Esophagus (tissue), 2 donors: ENCODE data around the gene ZNF71. TPM values are rescaled to one million over a fixed set of nuclear protein-coding genes. Genes with fewer than 3 reads are reported as not detected.

Experiments
- H3K27ac ChIP-seq, 2 donors: one replicate each; pipeline ENCODE4 v1.5.1; 2013; ENCODE audit warnings: low read depth in 2 of 2, mild to moderate bottlenecking in 2 of 2, inconsistent platforms in 1 of 2, low read length in 1 of 2, moderate library complexity in 1 of 2
- H3K27me3 ChIP-seq, 2 donors: one replicate each; pipeline ENCODE4 v1.6.1; 2013; ENCODE audit warnings: low read length in 2 of 2, control low read depth in 1 of 2, mild to moderate bottlenecking in 1 of 2; ENCODE audit not compliant: insufficient read depth in 2 of 2, control insufficient read depth in 1 of 2
- H3K36me3 ChIP-seq, 2 donors: one replicate each; pipeline ENCODE4 v1.6.1; 2013; ENCODE audit warnings: low read length in 1 of 2; ENCODE audit not compliant: control insufficient read depth in 2 of 2, insufficient read depth in 2 of 2
- H3K4me1 ChIP-seq, 2 donors: one replicate each; pipeline ENCODE4 v1.6.1; 2013; ENCODE audit warnings: low read length in 1 of 2; ENCODE audit not compliant: control insufficient read depth in 2 of 2, insufficient read depth in 2 of 2
- H3K4me3 ChIP-seq, 2 donors: one replicate each; pipeline ENCODE4 v1.5.1; 2013; ENCODE audit warnings: low read length in 2 of 2, mild to moderate bottlenecking in 2 of 2, low read depth in 1 of 2, moderate library complexity in 1 of 2
- H3K9me3 ChIP-seq, 2 donors: one replicate each; pipeline ENCODE4 v1.6.1; 2013; ENCODE audit warnings: mild to moderate bottlenecking in 2 of 2, low read depth in 1 of 2, low read length in 1 of 2, moderate library complexity in 1 of 2; ENCODE audit not compliant: control insufficient read depth in 2 of 2, insufficient read depth in 1 of 2
- WGBS, 2 donors: extraction: QIAGEN DNeasy Blood & Tissue Kit; methylation state at CpG; one replicate each; pipeline ENCODE4 v1.1.7; 2013; 5-methylcytosine and 5-hydroxymethylcytosine counted together
- polyA plus RNA-seq, 2 donors: library from polyadenylated mRNA; stranded (reverse); fragments of 200-250 nt; gene quantifications; one replicate each; pipeline ENCODE4 v1.2.3, GENCODE V29; 2013
- donor health status: healthy with polysubstance abuse.
- donor health status: Bipolar disorder and iron deficiency.

The ZNF71 gene
- polyA plus RNA-seq, 2 donors = 1.3 to 1.9 TPM

DNA sequence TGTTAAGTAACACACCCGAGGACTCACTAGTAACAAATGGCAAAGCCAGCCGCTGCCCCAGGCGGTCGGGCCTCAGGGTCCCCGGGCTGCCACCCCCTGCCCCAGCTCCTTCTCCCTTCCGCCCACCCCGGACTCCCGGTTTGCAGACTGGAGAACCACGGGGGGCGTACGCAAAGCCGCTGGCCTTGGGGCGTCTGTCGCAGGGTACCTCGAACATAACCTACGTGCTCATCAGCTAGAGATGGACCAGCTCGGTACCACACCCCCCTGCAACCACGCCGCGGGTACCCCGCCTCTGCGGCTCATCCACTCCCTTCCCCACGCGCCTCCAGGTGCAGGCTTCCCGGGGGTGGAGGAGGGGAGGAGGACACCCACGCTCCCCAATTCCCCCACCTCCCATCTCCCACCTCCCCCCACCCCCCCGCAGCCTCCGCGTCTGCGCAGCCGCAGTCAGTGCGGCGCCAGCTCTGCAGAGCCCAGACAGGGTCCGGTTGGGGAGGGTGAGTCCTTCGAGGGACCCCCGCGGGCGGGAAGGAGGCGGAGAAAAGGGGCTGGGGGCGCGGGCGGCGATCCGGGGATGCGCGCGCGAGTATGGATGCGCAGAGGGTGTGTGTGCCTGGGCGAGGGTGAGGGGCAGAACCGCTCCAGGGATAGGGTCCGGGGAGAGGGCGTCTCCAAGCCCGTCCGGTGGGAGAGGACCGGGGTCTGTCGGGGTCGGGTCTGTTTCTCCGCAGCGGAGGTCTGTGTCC lies 47.8 kb downstream of the ZNF71 start, which contains the start of gene SMIM17:
Gene SMIM17, plus strand, starts transcription at position 449 of the 749 bp plus-strand sequence. CDS start 2,509 bp downstream, outside the sequence.
- H3K9me3 ChIP-seq = peaks cover 8 to 15% of the 10 kb centered on the region in 2 donors
- H3K4me1 ChIP-seq = no peaks in the 10 kb centered on the region
- H3K27me3 ChIP-seq = no peaks in the 10 kb centered on the region
- no peak within 1 kb of the TSS for H3K4me3 ChIP-seq
- 12 to 20% methylated on average over 51 to 60 of the region's 60 CpGs for WGBS, 2 donors
- H3K27ac ChIP-seq = no peak within 1 kb of the TSS
- no peaks in the 10 kb centered on the region for H3K36me3 ChIP-seq

DNA sequence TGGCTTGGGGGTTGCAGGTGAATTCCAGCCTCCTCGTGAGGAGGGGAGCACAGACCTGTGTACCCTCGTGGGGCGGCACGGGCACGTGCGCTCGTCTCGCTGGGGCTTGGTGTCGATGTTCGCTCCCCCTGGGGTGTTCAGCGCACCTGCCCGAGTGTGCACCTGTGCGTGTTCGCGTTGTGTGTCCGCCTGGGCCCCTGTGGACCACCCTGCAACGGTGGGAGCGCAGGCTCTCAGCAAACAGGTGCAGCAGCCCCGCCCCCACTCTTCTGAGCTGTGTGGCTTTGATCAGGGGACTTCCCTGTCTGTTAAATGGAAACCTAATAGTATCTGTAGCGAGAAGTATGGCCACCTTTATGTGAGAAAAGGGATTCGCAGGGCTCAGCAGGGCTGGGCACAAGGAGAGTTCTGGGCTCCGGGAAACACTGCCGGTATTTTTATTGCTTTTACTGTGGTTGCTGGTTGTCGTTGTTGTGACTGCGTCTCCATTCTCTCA lies 48.4 kb downstream of the ZNF71 start:
- Histone ChIP-seq H3K4me3 (no peak overlapping the region), H3K9me3 (peaks cover 2 to 15% of the 10 kb centered on the region in 2 donors), H3K36me3 (no peaks in the 10 kb centered on the region), H3K27ac (no peak overlapping the region), H3K27me3 (no peaks in the 10 kb centered on the region), H3K4me1 (no peaks in the 10 kb centered on the region)
- WGBS, 2 donors = 17 to 23% methylated on average over 25 of the region's 25 CpGs

DNA sequence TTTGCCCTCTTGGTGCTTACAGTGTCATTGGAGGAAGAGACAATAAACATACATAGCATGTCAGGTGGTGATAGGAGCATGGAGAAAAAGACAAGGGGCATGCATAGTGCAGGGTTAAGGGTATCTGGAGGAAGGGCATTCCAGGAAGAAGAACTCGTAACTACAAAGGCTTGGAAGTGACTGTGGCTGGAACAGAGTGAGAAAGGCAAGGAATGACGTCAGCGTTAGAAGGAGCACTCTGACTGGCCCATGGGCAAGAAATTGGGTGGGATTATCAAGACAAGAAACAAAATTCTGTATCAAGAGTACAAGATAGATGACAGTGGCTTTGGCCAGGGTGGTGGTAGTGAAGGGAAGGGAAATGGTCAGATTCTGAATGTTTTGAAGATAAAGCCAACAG lies 59.0 kb downstream of the ZNF71 start:
- H3K27ac ChIP-seq = no peak overlapping the region
- no peaks in the 10 kb centered on the region for H3K4me1 ChIP-seq
- H3K9me3 ChIP-seq = peaks cover 7 to 11% of the 10 kb centered on the region in 2 donors
- 72 to 73% methylated on average over 3 of the region's 3 CpGs for WGBS, 2 donors
- H3K27me3 ChIP-seq = no peaks in the 10 kb centered on the region
- no peaks in the 10 kb centered on the region for H3K36me3 ChIP-seq
- no peak overlapping the region for H3K4me3 ChIP-seq

DNA sequence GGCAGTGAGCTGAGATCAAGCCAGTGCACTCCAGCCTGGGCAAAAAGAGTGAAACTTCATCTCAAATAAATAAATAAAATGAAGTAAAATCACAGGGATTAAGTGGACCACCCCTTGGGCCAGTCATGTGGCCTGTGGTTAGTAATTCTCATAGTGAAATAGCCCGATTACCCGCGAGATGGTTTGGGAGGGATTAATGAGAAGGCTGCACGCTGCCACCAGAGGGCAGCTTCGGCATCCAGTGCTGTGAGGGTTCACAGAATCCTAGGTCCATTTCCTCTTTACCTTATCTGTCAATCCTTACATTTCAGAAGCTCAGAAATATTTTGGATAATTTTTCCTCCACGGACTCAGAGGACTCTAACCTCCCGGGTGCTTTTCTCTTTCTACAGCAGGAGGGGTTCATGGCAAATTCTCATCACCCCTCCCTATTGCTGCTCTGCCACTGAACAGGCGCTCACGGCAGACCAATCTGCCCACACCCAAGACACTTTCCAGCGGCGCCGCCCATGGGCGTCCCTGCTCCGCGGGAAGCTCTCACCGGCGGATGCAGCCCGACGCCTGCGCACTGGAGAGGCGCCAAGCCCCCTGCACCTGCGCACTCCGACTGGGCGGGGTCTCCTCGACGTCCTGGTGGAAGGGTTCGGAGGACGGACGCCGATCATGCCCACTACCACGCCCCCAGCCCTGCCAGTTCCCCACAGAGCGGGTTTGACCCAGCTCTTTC lies 65.4 kb downstream of the ZNF71 start:
- WGBS, 2 donors = 21 to 25% methylated on average over 32 of the region's 32 CpGs
- Histone ChIP-seq H3K27me3 (no peaks in the 10 kb centered on the region), H3K36me3 (no peaks in the 10 kb centered on the region), H3K4me1 (no peaks in the 10 kb centered on the region), H3K9me3 (peaks cover 28 to 36% of the 10 kb centered on the region in 2 donors), H3K27ac (no peak overlapping the region), H3K4me3 (no peak overlapping the region)

DNA sequence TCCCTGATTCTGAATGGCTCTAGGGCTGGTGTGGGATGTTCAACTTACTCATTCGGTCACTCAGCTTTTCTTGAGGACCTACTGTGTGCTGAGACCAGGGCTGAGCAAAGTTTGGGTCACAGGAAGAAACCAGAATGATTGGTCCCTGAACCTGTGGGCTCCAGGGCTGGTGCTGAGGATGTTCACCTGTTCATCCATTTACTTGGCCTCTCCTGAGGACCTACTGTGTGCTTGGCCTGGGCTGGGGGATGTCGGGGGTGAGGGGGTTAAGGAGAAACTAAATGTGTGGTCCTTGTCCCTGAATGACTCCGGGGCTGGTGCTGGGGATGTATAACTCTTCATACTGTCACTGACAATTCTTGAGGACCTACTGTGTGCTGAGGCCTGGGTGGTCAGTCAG lies 66.1 kb downstream of the ZNF71 start:
- H3K27me3 ChIP-seq = no peaks in the 10 kb centered on the region
- no peaks in the 10 kb centered on the region for H3K4me1 ChIP-seq
- peaks cover 28 to 36% of the 10 kb centered on the region in 2 donors for H3K9me3 ChIP-seq
- no peak overlapping the region for H3K27ac ChIP-seq
- 91 to 92% methylated on average over 3 of the region's 3 CpGs for WGBS, 2 donors
- H3K4me3 ChIP-seq = no peak overlapping the region
- no peaks in the 10 kb centered on the region for H3K36me3 ChIP-seq

DNA sequence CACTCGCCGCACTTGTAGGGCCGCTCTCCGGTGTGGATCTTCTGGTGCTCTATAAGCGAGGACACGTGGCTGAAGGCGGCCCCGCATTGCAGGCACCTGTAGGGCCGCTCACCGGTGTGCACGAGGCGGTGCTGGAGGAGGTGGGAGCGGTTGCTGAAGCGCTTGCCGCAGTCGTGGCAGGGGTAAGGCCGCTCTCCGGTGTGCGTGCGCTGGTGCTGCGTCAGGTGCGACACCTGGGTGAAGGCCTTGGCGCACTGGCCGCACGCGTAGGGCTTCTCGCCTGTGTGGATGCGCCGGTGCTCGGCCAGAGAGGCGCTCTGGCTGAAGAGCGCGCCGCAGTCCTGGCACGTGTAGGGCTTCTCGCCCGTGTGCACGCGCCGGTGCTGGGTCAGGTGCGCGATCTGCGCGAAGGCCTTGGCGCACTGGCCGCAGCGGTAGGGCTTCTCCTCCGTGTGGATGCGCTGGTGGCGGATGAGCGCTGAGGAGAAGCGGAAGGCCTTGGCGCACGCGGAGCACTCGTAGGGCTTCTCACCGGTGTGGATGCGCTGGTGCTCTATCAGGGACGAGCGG lies 68.9 kb downstream of the ZNF71 start:
- Histone ChIP-seq H3K36me3 (no peaks in the 10 kb centered on the region), H3K4me1 (no peaks in the 10 kb centered on the region), H3K4me3 (no peak overlapping the region), H3K27me3 (no peaks in the 10 kb centered on the region), H3K27ac (no peak overlapping the region), H3K9me3 (peaks cover 32 to 37% of the 10 kb centered on the region in 2 donors)
- 87 to 89% methylated on average over 60 of the region's 60 CpGs for WGBS, 2 donors

DNA sequence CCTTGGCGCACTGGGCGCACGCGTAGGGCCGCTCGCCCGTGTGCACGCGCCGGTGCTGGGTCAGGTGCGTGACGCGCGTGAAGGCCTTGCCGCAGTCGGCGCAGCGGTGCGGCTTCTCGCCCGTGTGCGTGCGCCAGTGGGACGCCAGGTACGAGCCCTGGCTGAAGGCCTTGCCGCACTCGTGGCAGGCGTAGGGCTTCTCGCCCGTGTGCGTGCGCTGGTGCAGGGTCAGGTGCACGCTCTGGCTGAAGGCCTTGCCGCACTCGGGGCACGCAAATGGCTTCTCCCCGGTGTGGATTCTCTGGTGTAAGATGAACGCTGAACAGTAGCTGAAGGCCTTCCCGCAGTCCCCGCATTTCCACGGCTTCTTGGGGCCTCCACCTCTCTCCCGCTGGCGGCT lies 69.4 kb downstream of the ZNF71 start:
- Histone ChIP-seq H3K4me3 (no peak overlapping the region), H3K9me3 (peaks cover 32 to 35% of the 10 kb centered on the region in 2 donors), H3K27me3 (no peaks in the 10 kb centered on the region), H3K4me1 (no peaks in the 10 kb centered on the region), H3K36me3 (no peaks in the 10 kb centered on the region), H3K27ac (no peak overlapping the region)
- 88 to 89% methylated on average over 36 to 43 of the region's 43 CpGs for WGBS, 2 donors

DNA sequence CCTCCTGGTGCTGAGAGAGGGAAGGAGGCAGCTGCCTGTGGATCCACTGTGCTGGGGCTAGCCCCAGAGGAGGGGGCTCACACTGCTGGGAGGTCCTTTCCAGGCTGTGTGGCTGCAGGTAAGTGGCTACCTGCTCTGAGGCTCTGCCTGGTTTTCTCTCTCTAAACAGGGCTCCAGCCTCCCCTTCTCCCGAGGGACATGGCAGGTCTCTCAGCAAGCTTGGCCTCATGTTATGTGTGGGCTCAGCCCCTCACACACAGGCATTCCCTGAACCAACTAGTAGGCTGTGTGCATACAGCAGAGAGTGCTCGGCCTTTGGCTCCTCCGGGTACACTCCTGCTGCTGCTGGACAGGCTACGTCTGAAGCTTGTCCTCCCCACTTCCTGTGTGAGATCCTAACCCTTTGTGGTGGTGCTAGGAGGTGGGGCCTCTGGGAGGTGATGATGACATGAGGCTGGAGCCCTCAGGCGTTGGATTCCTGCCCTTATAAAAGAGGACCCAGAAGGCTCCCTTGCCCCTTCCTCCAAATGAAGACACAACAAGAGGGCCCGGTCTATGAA lies 72.3 kb downstream of the ZNF71 start:
- no peaks in the 10 kb centered on the region for H3K27me3 ChIP-seq
- H3K4me3 ChIP-seq = no peak overlapping the region
- H3K9me3 ChIP-seq = peaks cover 26 to 43% of the 10 kb centered on the region in 2 donors
- WGBS, 2 donors = 71 to 78% methylated on average over 6 of the region's 6 CpGs
- H3K4me1 ChIP-seq = peaks cover 0 to 10% of the 10 kb centered on the region in 2 donors
- no peaks in the 10 kb centered on the region for H3K36me3 ChIP-seq
- no peak overlapping the region for H3K27ac ChIP-seq

DNA sequence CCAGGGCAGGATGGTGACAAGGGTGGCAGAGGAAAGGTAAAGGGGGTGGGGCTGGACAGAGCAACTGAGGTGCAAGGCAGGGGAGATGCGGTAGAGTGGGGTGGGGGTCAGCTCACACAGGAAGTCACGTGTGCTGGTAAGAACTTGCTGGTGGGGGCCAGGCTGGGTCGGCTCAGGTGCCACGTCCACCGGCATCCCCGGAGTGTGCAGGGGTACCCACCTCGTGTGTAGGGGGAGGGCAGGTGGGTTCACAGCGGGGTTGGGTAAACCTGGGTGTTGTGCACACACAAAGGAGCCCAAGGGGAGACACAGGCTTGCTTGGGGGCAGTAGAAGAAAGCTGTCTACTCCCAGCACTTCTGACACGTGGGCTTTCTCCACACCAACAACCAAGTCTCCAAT lies 73.6 kb downstream of the ZNF71 start:
- peaks cover 19 to 38% of the 10 kb centered on the region in 2 donors for H3K9me3 ChIP-seq
- 88% methylated on average over 9 of the region's 9 CpGs for WGBS, 2 donors
- no peaks in the 10 kb centered on the region for H3K36me3 ChIP-seq

More for the DNA sequence above, 73.6 kb downstream of the ZNF71 start:
- Histone ChIP-seq H3K27ac (no peak overlapping the region), H3K27me3 (no peaks in the 10 kb centered on the region), H3K4me3 (no peak overlapping the region), H3K4me1 (peaks cover 0 to 10% of the 10 kb centered on the region in 2 donors)
